Keratinocyte (primary cell): Measurements from ENCODE around the gene XPC. TPM values are rescaled to one million over a fixed set of nuclear protein-coding genes. Genes with fewer than 3 reads are reported as not detected.

Source experiments
- DNase-seq: peaks from one replicate; pipeline ENCODE4 v3.0.0-alpha.2; 2011; ENCODE audit warnings: low read depth, missing footprints, low spot score
- FAIRE-seq: peaks from 2 replicates; lab custom pipeline; 2011; peaks lifted over from hg19 to GRCh38; lab: Jason Lieb, UNC
- H2AFZ ChIP-seq: 2 replicates; pipeline ENCODE4 v1.6.0; 2012; ENCODE audit warnings: low read length, control low read depth, inconsistent platforms; ENCODE audit not compliant: control insufficient read depth
- H3K27ac ChIP-seq: 2 replicates; pipeline ENCODE4 v1.5.1; 2011; ENCODE audit warnings: low read length; ENCODE audit not compliant: control insufficient read depth, insufficient read depth
- H3K27me3 ChIP-seq: 3 replicates; pipeline ENCODE4 v1.6.0; 2011; ENCODE audit warnings: low read length; ENCODE audit not compliant: control insufficient read depth, insufficient read depth; ENCODE audit errors: extremely low read depth
- H3K36me3 ChIP-seq, 2 experiments: 2 replicates in 1 of 2; 3 replicates in 1 of 2; pipeline ENCODE4 v1.5.1; 2011; ENCODE audit warnings: low read length in 2 of 2, mild to moderate bottlenecking in 1 of 2; ENCODE audit not compliant: control insufficient read depth in 2 of 2, insufficient read depth in 2 of 2; ENCODE audit errors: extremely low read depth in 1 of 2
- H3K4me1 ChIP-seq: 3 replicates; pipeline ENCODE4 v1.5.1; 2011; ENCODE audit warnings: low read length; ENCODE audit not compliant: control insufficient read depth, insufficient read depth; ENCODE audit errors: extremely low read depth
- H3K4me2 ChIP-seq: 3 replicates; pipeline ENCODE4 v1.6.0; 2011; ENCODE audit warnings: low read depth, low read length; ENCODE audit not compliant: control insufficient read depth, insufficient read depth; ENCODE audit errors: extremely low read depth
- H3K4me3 ChIP-seq, 3 experiments: fragments of 200-600 bp in 1 of 3; sonication (generic) in 1 of 3; 2 replicates in 2 of 3; 3 replicates in 1 of 3; pipeline ENCODE4 v1.5.1; 2011 to 2016; ENCODE audit warnings: low read length in 3 of 3, mild to moderate bottlenecking in 3 of 3, control low read depth in 2 of 3, inconsistent platforms in 1 of 3, low read depth in 1 of 3, mixed read lengths in 1 of 3, mixed run types in 1 of 3, moderate library complexity in 1 of 3; ENCODE audit not compliant: control insufficient read depth in 2 of 3, insufficient read depth in 2 of 3; ENCODE audit errors: extremely low read depth in 1 of 3
- H3K79me2 ChIP-seq: 2 replicates; pipeline ENCODE4 v1.6.0; 2012; ENCODE audit warnings: low read length; ENCODE audit not compliant: control insufficient read depth, insufficient read depth
- H3K9ac ChIP-seq: 3 replicates; pipeline ENCODE4 v1.6.0; 2011; ENCODE audit warnings: low read length; ENCODE audit not compliant: control insufficient read depth, insufficient read depth; ENCODE audit errors: extremely low read depth
- H3K9me1 ChIP-seq: 3 replicates; pipeline ENCODE4 v1.6.0; 2011; ENCODE audit warnings: low read length; ENCODE audit not compliant: control insufficient read depth, insufficient read depth; ENCODE audit errors: extremely low read depth
- H3K9me3 ChIP-seq: 2 replicates; pipeline ENCODE4 v1.5.1; 2012; ENCODE audit warnings: low read depth, low read length; ENCODE audit not compliant: control insufficient read depth
- H4K20me1 ChIP-seq: 3 replicates; pipeline ENCODE4 v1.6.0; 2011; ENCODE audit warnings: low read length; ENCODE audit not compliant: control insufficient read depth, insufficient read depth; ENCODE audit errors: extremely low read depth
- EZH2 ChIP-seq: IDR thresholded peaks from one replicate; pipeline ENCODE4 v1.6.1; 2012; ENCODE audit warnings: inconsistent platforms, mild to moderate bottlenecking, low read length, moderate library complexity
- dilution Hi-C: fragments of 300-500 bp; cut with MboI; formaldehyde crosslinking; loops from one replicate; pipeline ENCODE4 v1.7.0; 2020; ENCODE audit warnings: low sequenced_read_pairs; ENCODE audit not compliant: extremely low pct_ligation_motif_present
- polyA plus RNA-seq, 5 experiments: library from polyadenylated mRNA; depleted of rRNA in 3 of 5; stranded (reverse) in 3 of 5; stranded (forward) in 1 of 5; unstranded in 1 of 5; fragments of >200 nt; gene quantifications; 1 replicate in 1 of 5; 2 replicates in 3 of 5; 3 replicates in 1 of 5; pipeline versions ENCODE4 v1.2.1 to v1.2.3, GENCODE V29; 2011 to 2012; ENCODE audit warnings: missing spikeins in 2 of 5, low read depth in 1 of 5, low replicate concordance in 1 of 5
- TF ChIP-seq, protein P1 (sequence below), 3 experiments: IDR thresholded peaks in 1 of 3; conservative IDR thresholded peaks in 1 of 3; optimal IDR thresholded peaks in 1 of 3; 2 replicates in 2 of 3; 3 replicates in 1 of 3; pipeline versions ENCODE3 to v1.5.1; 2011; ENCODE audit warnings: low read length in 3 of 3, mild to moderate bottlenecking in 3 of 3, moderate library complexity in 2 of 3, control low read depth in 1 of 3, inconsistent platforms in 1 of 3; ENCODE audit not compliant: insufficient read depth in 2 of 3; ENCODE audit errors: extremely low read depth in 1 of 3

XPC gene
- polyA plus RNA-seq, 1 donor (not counting 4 experiments of a cell fraction or from before 2014, with no cell fraction given): 24.9 TPM

DNA sequence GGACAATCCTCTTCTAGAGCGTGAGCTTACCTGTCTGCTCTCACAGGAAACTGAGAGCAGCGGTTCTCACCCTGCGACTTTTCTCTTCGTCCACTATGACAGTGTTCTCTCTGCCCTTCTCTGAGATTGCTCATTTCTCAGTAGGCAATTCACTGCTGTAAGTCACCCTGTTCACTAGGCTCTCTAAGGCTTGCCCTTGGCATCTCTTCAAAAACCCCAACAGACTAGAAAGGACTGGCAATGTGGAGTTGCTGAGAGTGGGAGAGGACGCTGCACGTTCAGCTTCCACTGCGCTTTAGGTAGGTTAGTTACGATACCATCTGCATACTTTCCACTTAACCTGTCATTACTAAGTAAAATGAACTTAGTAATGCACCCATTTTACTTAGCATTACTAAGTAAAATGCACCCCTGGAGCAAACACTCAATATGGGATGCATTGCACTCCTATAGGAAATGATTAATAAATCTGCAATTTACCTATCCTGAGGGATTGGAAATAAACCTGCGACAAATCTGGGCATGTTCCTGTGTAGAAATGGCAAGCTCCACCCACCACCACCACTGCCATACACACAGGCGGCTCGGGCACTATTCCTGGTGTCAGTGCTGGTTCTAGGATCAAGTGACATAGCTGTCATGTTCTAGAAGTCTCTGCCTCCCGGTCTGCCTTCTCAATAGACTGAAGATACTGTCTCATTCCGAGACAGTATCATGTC lies 21.4 kb downstream of the XPC start:
- Histone ChIP-seq H3K27me3 (no peaks in the 10 kb centered on the region), H3K79me2 (peaks cover 17% of the 10 kb centered on the region), H4K20me1 (no peaks in the 10 kb centered on the region), H3K9ac (peak overlapping the region; percentile 54), H3K4me3 (peak overlapping the region in 2 of 3 experiments; percentile 18 to 44), H3K9me1 (no peaks in the 10 kb centered on the region), H3K9me3 (peaks cover 3% of the 10 kb centered on the region), H2AFZ (no peak overlapping the region), H3K4me2 (peak overlapping the region; percentile 82), H3K36me3 (peaks cover 35 to 73% of the 10 kb centered on the region in 2 experiments), H3K4me1 (peaks cover 21% of the 10 kb centered on the region), H3K27ac (peak overlapping the region; percentile 86)
- FAIRE-seq (peak; percentile 91), DNase-seq (no peak)
- dilution Hi-C loops: no loop called here
- TF ChIP-seq EZH2: no peak
- TF ChIP-seq, protein P1, sequence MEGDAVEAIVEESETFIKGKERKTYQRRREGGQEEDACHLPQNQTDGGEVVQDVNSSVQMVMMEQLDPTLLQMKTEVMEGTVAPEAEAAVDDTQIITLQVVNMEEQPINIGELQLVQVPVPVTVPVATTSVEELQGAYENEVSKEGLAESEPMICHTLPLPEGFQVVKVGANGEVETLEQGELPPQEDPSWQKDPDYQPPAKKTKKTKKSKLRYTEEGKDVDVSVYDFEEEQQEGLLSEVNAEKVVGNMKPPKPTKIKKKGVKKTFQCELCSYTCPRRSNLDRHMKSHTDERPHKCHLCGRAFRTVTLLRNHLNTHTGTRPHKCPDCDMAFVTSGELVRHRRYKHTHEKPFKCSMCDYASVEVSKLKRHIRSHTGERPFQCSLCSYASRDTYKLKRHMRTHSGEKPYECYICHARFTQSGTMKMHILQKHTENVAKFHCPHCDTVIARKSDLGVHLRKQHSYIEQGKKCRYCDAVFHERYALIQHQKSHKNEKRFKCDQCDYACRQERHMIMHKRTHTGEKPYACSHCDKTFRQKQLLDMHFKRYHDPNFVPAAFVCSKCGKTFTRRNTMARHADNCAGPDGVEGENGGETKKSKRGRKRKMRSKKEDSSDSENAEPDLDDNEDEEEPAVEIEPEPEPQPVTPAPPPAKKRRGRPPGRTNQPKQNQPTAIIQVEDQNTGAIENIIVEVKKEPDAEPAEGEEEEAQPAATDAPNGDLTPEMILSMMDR (optimal IDR thresholded peaks at IDR 0.05 in 1 of 3, IDR thresholded peaks at IDR 0.05 in 1 of 3, conservative IDR thresholded peaks at IDR 0.05 in 1 of 3; ENCODE audit: extremely low read depth in 1 of 3, insufficient read depth in 2 of 3, low read length in 3 of 3): no peak

DNA sequence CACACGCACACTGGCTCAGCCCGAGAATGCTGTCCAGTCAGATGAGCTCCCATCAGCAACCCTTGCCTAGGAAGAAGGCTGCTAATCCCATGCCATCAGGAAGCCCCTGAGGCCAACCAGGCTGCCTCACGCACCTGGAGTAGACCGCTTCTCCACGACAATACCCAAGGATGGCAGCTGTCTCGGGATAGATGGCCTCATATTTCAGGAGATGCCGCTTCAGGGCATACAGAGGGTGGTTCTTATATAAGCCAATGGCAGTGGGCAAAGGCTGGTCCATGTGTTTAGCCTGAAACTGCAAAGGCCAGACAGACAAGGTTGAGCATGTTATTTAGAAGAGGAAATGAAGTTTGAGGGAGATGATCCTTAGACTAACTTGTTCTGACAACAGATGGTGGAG lies 22.2 kb downstream of the XPC start:
- TF ChIP-seq EZH2: no peak
- TF ChIP-seq, protein P1 (optimal IDR thresholded peaks at IDR 0.05 in 1 of 3, IDR thresholded peaks at IDR 0.05 in 1 of 3, conservative IDR thresholded peaks at IDR 0.05 in 1 of 3; ENCODE audit: extremely low read depth in 1 of 3, insufficient read depth in 2 of 3, low read length in 3 of 3): no peak
- no peaks in the 10 kb centered on the region for H3K9me3 ChIP-seq
- peak overlapping the region; percentile 86 for H3K27ac ChIP-seq
- peak overlapping the region in 2 of 3 experiments; percentile 18 to 44 for H3K4me3 ChIP-seq
- no peaks in the 10 kb centered on the region for H3K27me3 ChIP-seq
- H3K36me3 ChIP-seq: peaks cover 39 to 75% of the 10 kb centered on the region in 2 experiments
- peaks cover 21% of the 10 kb centered on the region for H3K4me1 ChIP-seq
- no peaks in the 10 kb centered on the region for H4K20me1 ChIP-seq
- H3K4me2 ChIP-seq: peak overlapping the region; percentile 82
- dilution Hi-C loops: no loop called here
- H3K9me1 ChIP-seq: no peaks in the 10 kb centered on the region
- peak overlapping the region; percentile 16 for H2AFZ ChIP-seq
- H3K79me2 ChIP-seq: peaks cover 11% of the 10 kb centered on the region
- FAIRE-seq (peak; percentile 98), DNase-seq (peak; percentile 74)
- H3K9ac ChIP-seq: peak overlapping the region; percentile 54
